ENCODE data around the gene UST.

GRCh38 chr6:148928811-148929210 is 182.0 kb downstream of the UST start:
- TF ChIP-seq POLR2A (IDR thresholded peaks at IDR 0.05), result no peak
- TF ChIP-seq, protein P1, sequence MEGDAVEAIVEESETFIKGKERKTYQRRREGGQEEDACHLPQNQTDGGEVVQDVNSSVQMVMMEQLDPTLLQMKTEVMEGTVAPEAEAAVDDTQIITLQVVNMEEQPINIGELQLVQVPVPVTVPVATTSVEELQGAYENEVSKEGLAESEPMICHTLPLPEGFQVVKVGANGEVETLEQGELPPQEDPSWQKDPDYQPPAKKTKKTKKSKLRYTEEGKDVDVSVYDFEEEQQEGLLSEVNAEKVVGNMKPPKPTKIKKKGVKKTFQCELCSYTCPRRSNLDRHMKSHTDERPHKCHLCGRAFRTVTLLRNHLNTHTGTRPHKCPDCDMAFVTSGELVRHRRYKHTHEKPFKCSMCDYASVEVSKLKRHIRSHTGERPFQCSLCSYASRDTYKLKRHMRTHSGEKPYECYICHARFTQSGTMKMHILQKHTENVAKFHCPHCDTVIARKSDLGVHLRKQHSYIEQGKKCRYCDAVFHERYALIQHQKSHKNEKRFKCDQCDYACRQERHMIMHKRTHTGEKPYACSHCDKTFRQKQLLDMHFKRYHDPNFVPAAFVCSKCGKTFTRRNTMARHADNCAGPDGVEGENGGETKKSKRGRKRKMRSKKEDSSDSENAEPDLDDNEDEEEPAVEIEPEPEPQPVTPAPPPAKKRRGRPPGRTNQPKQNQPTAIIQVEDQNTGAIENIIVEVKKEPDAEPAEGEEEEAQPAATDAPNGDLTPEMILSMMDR (IDR thresholded peaks at IDR 0.05), result no peak

All from esophagus squamous epithelium (tissue), 4 donors.